Cardiac fibroblast (primary cell): ENCODE data around the gene C15orf39.

Source experiments
- DNase-seq, 2 donors: peaks; one replicate each; pipeline versions ENCODE4 v3.0.0 to v3.0.0-alpha.2; 2010; ENCODE audit warnings: low read depth in 2 of 2
- H3K4me3 ChIP-seq, 2 donors: replicated peaks in 1 of 2; 1 replicate in 1 of 2; 2 replicates in 1 of 2; pipeline ENCODE4 v1.5.1; 2011; ENCODE audit warnings: low read depth in 2 of 2, low read length in 2 of 2, mild to moderate bottlenecking in 2 of 2, moderate library complexity in 1 of 2
- TF ChIP-seq, protein P1 (sequence below): IDR thresholded peaks from one replicate; pipeline ENCODE4 v1.5.1; 2011; ENCODE audit warnings: low read depth, mild to moderate bottlenecking, low read length, inconsistent platforms

Gene C15orf39

DNA sequence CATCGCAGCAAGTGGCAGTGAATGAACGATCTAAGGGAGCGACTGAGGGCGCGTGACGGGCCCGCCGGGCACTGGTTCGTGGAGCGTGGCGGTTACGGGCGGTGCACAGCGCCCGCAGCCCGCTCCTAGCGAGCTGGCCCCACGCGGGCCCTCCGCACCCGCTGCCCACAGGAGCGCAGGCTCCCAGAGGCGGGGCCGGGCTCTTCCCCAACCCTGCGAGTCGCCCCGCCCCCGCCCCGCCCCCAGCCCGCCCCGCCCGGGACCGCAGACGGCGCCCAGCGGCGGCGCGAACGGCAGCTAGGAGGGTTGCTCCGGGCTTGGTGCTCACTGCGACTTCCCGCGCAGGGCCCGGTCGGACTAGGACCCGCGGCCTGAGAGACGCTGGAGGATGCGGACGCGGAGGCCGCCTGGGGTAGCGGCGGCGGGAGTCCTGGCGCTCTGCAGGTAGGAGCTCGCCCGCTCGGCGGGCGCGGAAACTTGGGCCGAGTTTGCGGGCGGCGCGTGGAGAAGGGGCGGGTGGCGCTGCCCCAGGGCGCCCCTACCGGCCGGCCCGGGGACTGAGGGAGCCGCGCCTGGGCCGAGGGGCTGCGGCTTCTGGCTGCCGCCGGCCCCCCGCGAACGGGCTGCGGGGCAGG, at the start of gene C15orf39:
Gene C15orf39, plus strand, starts transcription at position 267 of the 635 bp plus-strand sequence. CDS start 4,167 bp downstream, outside the sequence.
- H3K4me3 ChIP-seq: peak within 1 kb of the TSS; percentile 94 to 95
- DNase-seq: peak; percentile 68 to 78
- TF ChIP-seq, protein P1, sequence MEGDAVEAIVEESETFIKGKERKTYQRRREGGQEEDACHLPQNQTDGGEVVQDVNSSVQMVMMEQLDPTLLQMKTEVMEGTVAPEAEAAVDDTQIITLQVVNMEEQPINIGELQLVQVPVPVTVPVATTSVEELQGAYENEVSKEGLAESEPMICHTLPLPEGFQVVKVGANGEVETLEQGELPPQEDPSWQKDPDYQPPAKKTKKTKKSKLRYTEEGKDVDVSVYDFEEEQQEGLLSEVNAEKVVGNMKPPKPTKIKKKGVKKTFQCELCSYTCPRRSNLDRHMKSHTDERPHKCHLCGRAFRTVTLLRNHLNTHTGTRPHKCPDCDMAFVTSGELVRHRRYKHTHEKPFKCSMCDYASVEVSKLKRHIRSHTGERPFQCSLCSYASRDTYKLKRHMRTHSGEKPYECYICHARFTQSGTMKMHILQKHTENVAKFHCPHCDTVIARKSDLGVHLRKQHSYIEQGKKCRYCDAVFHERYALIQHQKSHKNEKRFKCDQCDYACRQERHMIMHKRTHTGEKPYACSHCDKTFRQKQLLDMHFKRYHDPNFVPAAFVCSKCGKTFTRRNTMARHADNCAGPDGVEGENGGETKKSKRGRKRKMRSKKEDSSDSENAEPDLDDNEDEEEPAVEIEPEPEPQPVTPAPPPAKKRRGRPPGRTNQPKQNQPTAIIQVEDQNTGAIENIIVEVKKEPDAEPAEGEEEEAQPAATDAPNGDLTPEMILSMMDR: peak; percentile 30

DNA sequence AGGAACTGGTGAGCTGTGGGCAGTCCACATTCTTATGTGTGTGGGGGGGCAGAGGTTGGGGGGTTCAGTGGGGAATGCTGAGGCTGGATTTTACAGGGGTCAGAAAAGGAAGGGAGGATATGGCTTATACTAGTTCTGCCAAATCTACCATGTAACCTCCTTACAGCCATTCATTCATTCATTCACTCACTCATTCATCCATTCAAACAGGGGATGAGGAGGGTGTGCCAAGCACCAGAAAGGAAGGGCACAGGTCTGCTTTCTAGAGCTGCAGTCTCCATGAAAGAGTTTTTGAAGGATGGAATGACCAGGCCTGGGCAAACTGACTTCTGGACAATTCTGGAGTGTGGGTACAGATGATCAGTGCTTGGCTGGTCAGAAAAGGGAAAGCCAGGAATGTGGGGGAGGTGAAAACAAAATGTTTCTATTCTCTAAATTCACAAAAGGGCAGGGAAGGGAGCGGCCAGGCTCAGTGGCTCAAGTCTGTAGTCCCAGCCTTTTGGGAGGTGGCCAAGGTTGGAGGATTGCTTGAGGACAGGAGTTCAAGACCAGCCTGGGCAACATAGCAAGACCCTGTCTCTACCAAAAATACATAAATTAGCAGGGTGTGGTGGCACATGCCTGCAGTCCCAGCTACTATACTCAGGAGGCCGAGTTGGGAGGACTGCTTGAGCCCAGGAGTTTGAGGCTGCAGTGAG, 49.2 kb upstream of the C15orf39 start:
- DNase-seq: no peak
- H3K4me3 ChIP-seq: no peak overlapping the region
- TF ChIP-seq, protein P1: no peak

DNA sequence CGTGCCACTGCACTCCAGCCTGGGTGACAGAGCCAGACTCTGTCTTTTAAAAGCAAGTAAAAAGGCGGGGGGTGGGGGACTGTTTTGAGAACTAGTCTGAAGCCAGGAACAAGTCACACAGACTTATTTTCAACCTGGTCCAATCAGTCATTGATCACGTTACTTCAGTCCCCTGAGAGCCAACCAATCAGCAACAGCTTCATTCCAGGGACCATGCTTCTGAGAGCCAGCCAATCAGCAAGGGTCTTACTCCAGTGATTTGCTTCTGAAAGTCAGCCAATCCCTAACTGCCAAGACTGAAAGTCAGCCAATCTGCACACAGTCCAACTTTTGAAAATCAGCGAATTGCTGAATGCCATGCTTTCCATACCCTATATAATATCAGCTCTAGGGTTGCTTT, 48.6 kb upstream of the C15orf39 start:
- DNase-seq: peak; percentile 52 to 67
- TF ChIP-seq, protein P1: no peak
- H3K4me3 ChIP-seq: no peak overlapping the region

DNA sequence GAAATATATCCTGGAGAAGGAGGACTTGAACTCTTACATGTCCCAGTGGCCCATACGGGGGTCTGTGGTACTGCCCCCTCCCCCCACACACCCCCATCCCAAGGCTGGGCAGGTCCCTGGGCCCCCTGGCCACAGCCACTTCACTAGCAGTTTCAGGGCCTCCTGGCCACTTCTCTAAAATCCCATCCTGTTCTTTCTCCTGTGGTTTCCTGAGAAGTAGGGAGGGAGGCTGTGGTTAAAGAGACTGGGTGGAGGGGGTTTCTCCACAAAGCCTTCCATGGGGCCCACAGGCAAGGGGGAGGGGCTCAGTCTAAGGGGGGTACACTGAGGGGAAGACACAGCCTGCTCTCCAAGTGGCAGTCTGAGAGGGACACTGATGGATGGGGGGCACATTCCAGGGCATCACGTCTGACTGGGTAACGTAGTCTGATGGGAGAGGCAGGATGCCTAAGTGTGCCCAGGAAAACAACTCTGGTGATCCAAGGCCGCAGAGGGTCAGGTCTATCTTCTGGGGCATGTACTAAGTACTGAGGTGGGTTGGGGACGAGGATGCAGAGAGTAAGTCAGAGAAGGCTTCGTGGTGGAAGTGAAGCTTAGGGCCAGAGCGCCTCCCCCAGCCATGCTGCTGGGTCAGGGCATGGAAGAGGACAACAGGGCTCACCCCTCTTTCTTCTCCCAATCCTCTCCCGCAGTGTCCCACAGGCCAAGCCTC, 48.0 kb upstream of the C15orf39 start:
- DNase-seq: no peak
- TF ChIP-seq, protein P1: no peak
- H3K4me3 ChIP-seq: no peak overlapping the region

DNA sequence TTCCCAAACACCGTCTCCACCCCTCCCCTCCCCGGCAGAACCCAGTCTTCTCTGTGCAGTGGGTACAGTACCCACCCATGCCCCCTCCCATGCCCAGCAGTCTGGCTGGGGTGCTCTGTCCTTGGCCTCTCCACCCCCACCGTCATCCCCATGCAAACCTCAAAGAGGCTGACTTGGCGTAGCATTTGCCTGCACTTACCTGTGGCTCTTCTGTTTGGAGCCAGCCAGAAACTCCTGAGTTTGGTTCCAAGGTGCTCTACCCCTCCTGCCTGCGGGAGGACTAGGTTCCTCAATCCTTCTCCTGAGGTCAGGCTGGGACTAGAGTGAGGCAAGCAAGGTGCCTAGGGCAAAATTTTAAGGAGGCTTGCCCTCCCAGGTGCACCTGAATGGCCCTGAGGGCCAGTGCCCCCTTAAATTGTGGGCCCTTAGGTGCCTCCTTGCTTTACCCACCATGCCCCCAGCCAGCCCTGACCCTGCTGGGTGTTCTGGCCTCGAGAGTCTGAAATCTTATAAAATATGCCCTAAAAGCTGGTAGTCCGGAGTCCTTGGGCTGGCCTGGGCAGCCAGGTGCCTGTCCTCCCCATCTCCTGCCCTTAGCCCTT, 47.1 kb upstream of the C15orf39 start:
- DNase-seq: no peak
- TF ChIP-seq, protein P1: no peak
- no peak overlapping the region for H3K4me3 ChIP-seq

DNA sequence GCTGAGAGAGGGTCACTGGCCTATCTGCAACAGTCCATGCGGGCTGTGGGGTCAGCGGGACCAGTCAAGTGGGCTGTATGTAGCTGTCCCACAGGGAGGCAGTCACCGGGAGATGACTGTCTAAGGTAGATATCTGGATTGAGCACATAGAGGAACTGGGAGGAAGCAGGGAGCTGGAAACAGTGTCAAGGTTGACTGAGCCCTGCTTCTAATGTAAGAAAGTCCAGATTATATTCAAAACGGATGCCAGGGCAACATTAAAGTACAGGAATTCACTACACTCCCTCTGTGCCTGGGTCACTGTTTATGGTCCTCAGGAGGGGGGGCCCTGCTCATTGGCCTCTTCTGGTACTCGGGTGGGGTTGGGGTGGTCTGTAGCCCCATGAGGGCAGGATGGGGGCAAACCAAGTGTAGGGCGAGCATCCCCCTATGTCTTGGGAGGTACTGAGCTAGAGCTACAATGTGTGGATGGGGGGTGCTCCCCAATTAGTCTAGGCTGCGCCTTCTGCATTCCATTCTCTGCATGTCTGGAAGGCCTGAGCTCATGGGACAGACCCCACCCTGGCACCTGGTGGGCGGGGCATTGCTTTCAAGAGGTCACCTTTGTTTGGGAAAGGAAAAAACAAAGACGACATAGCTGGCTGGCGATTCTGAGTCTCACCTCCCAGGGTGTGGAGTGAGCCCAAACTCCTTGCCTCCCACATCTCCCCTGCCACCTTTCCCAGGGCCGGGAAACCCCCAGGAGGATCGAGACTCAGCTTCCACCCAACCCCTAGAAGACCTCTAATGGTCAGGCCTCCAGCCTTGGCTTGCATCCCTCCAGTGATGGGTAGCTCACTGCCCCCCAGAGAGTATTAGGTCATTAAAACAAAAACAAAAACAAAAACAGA, 45.1 kb upstream of the C15orf39 start:
- TF ChIP-seq, protein P1: no peak
- no peak for DNase-seq

More for the DNA sequence above, 45.1 kb upstream of the C15orf39 start:
- H3K4me3 ChIP-seq: no peak overlapping the region
